Body of pancreas (tissue), 4 donors: ENCODE data around the gene EBF4. TPM values are rescaled to one million over a fixed set of nuclear protein-coding genes. Genes with fewer than 3 reads are reported as not detected.

Experiments used
- ATAC-seq: fragments of 150-250 bp; one replicate; pipeline ENCODE4 v1.9.1; 2016
- DNase-seq, 4 donors: peaks; one replicate each; pipeline ENCODE4 v3.0.0-alpha.2; 2019
- H3K27ac ChIP-seq, 4 donors: fragments of 200-600 bp; sonication (generic); 1 replicate in 3 of 4; 2 replicates in 1 of 4; pipeline versions ENCODE4 v1.5.1 to v1.6.1; 2016 to 2019; ENCODE audit warnings: mild to moderate bottlenecking in 1 of 4, mixed read lengths in 1 of 4, moderate library complexity in 1 of 4
- H3K27me3 ChIP-seq, 2 donors: fragments of 200-600 bp; sonication (generic); one replicate each; pipeline ENCODE4 v1.6.0; 2016; ENCODE audit warnings: mild to moderate bottlenecking in 1 of 2
- H3K36me3 ChIP-seq, 2 donors: fragments of 200-600 bp; sonication (generic); replicated peaks in 1 of 2; 2 replicates each; pipeline ENCODE4 v1.5.1; 2016; ENCODE audit warnings: low read depth in 2 of 2; ENCODE audit not compliant: insufficient read depth in 1 of 2
- H3K4me1 ChIP-seq: fragments of 200-600 bp; sonication (generic); one replicate; pipeline ENCODE4 v1.6.0; 2016
- H3K4me3 ChIP-seq, 2 donors: fragments of 200-600 bp; sonication (generic); 1 replicate in 1 of 2; 2 replicates in 1 of 2; pipeline ENCODE4 v1.5.1; 2016 to 2019
- H3K9me3 ChIP-seq, 3 donors: fragments of 200-600 bp; sonication (generic); 1 replicate in 2 of 3; 2 replicates in 1 of 3; pipeline ENCODE4 v1.5.1; 2016
- POLR2A ChIP-seq, 3 donors: fragments of 450-650 bp; IDR thresholded peaks; one replicate each; pipeline ENCODE4 v1.6.1; 2016; ENCODE audit warnings: antibody characterized with exemption in 3 of 3, mild to moderate bottlenecking in 2 of 3
- WGBS, 2 donors: methylation state at CpG; one replicate each; pipeline ENCODE4 v1.1.5; 2017; 5-methylcytosine and 5-hydroxymethylcytosine counted together
- intact Hi-C: fragments of 100-400 bp; cut with DNase I; formaldehyde crosslinking; loops from one replicate; pipeline ENCODE4 v1.15.1; 2023
- total RNA-seq, 2 donors: library from RNA; depleted of rRNA; stranded (reverse); fragments of >200 nt; gene quantifications; one replicate each; pipeline ENCODE4 v1.1.0, GENCODE V29; 2016
- TF ChIP-seq, protein P1 (sequence below), 7 experiments: fragments of 450-650 bp in 4 of 7; fragments of 200-600 bp in 3 of 7; sonication (generic) in 3 of 7; IDR thresholded peaks; one replicate each; pipeline ENCODE4 v1.5.1; 2016 to 2019; ENCODE audit warnings: antibody characterized with exemption in 7 of 7

Gene EBF4
- total RNA-seq, 2 donors from 2014 or later = 9.6 to 13.0 TPM

DNA sequence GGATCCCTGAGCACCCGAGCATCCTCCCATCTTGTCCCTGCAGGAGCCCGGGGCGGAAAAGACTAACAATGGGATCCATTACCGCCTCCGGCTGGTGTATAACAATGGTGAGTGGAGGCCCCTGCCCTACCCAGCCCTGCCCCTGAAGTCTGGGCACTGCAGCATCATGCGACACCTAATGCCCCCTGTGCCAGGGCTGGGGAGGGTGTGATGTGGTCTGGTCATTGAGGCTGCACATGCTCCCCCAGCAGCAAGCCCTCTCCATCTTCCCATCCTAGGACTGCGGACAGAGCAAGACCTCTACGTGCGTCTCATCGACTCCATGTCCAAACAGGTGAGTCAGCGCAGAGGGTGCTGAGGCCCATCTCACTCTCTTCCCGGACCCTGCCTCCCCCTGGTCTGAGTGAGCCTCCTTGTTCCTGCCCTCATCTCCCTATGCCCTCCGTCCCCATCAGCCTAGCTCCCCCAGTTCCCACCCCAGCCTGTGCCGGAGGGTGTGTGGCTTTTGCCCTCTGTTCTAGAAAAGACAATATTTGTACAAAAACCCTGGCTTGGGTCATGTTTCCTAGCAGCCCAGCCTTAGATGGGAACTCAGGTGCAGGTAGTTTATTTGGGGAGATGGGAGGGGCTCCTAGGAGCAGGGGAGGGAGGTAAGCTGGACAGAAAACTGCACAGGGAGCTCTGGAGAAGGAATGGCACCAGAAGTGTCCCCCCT is 13.5 kb downstream of the EBF4 start:
- Histone ChIP-seq H3K4me3 (no peak overlapping the region), H3K36me3 (no peaks in the 10 kb centered on the region), H3K4me1 (no peaks in the 10 kb centered on the region), H3K9me3 (no peaks in the 10 kb centered on the region), H3K27ac (no peak overlapping the region), H3K27me3 (no peaks in the 10 kb centered on the region)
- intact Hi-C loops = no loop called here
- WGBS, 2 donors = 77 to 87% methylated on average over 7 to 12 of the region's 14 CpGs
- ATAC-seq (no peak), DNase-seq (no peak)
- TF ChIP-seq, protein P1, sequence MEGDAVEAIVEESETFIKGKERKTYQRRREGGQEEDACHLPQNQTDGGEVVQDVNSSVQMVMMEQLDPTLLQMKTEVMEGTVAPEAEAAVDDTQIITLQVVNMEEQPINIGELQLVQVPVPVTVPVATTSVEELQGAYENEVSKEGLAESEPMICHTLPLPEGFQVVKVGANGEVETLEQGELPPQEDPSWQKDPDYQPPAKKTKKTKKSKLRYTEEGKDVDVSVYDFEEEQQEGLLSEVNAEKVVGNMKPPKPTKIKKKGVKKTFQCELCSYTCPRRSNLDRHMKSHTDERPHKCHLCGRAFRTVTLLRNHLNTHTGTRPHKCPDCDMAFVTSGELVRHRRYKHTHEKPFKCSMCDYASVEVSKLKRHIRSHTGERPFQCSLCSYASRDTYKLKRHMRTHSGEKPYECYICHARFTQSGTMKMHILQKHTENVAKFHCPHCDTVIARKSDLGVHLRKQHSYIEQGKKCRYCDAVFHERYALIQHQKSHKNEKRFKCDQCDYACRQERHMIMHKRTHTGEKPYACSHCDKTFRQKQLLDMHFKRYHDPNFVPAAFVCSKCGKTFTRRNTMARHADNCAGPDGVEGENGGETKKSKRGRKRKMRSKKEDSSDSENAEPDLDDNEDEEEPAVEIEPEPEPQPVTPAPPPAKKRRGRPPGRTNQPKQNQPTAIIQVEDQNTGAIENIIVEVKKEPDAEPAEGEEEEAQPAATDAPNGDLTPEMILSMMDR (IDR thresholded peaks at IDR 0.05) = no peak
- no peak for TF ChIP-seq POLR2A (IDR thresholded peaks at IDR 0.05)

DNA sequence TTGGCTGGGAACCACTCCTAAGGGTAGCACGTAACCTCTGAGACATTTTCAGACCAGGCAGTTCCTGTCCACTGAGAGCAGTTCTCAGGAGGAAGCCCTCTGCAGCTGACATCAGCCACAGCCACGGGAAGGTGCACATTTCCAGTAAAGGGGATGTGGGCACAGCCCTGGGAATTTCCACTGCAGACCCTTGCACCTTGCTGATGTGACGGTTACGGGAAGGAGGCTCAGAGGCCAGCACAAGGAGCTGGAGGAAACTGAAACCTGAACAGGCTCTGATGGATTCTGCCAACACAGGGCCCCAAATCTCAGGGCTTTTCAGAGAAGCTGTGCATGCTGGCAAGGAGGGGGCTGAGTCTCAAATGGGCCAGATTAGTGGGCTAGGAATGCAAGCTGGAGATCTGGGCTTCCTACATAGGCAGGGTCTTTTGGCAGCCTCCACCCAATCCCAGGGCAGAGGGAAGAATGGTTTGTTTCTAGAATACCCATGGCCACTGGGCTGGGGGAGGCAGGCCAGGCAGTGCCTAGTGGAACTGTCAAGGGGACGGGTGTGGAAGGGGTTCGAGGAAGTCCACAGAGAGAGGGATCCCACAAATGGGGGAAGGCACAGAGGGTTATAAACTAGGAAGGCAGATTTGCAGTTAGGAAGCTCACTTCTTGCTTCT is 14.2 kb downstream of the EBF4 start:
- intact Hi-C loops = no loop called here
- no peak for TF ChIP-seq POLR2A (IDR thresholded peaks at IDR 0.05)
- TF ChIP-seq, protein P1 (IDR thresholded peaks at IDR 0.05) = no peak
- Histone ChIP-seq H3K36me3 (no peaks in the 10 kb centered on the region), H3K4me3 (no peak overlapping the region), H3K4me1 (no peaks in the 10 kb centered on the region), H3K27me3 (no peaks in the 10 kb centered on the region), H3K9me3 (no peaks in the 10 kb centered on the region), H3K27ac (no peak overlapping the region)
- DNase-seq (no peak), ATAC-seq (no peak)
- 46 to 66% methylated on average over 5 to 6 of the region's 6 CpGs for WGBS, 2 donors

- Histone ChIP-seq H3K4me1 (no peaks in the 10 kb centered on the region), H3K4me3 (no peak overlapping the region), H3K9me3 (no peaks in the 10 kb centered on the region), H3K36me3 (no peaks in the 10 kb centered on the region), H3K27ac (no peak overlapping the region), H3K27me3 (no peaks in the 10 kb centered on the region)
- intact Hi-C loops = no loop called here
- 70 to 76% methylated on average over 5 to 12 of the region's 12 CpGs for WGBS, 2 donors
- DNase-seq = no peak
- no peak for TF ChIP-seq POLR2A (IDR thresholded peaks at IDR 0.05)
- TF ChIP-seq, protein P1 (IDR thresholded peaks at IDR 0.05) = no peak
- ATAC-seq = no peak
These were observed 14.9 kb downstream of the EBF4 start for GRCh38 chr20:2707353-2708072.

DNA sequence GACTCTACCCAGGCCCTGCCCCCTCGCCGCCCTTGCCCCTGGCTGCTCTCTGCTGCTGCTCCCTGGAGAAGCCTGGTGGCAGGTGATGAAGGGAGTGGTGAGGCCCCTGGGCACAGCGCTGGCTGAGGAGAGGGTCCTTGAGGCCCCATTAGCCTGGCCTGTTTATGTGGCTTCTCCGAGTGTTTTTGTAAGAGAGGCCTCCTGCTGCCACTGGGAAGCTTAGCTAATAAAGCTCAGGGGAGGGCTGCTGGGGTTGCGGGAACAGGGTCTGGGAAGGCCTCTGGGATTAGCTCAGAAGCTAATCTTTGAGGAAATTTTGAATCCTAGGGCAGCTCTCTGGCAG is 15.5 kb downstream of the EBF4 start:
- Histone ChIP-seq H3K27me3 (no peaks in the 10 kb centered on the region), H3K4me3 (no peak overlapping the region), H3K36me3 (no peaks in the 10 kb centered on the region), H3K9me3 (no peaks in the 10 kb centered on the region), H3K27ac (no peak overlapping the region), H3K4me1 (no peaks in the 10 kb centered on the region)
- intact Hi-C loops = no loop called here
- 87 to 97% methylated on average over 4 to 5 of the region's 5 CpGs for WGBS, 2 donors
- ATAC-seq (no peak), DNase-seq (no peak)
- TF ChIP-seq, protein P1 (IDR thresholded peaks at IDR 0.05) = no peak
- TF ChIP-seq POLR2A (IDR thresholded peaks at IDR 0.05) = no peak
